ENCODE measurements around the gene SEBOX. TPM values are rescaled to one million over a fixed set of nuclear protein-coding genes. Genes with fewer than 3 reads are reported as not detected.

Gene SEBOX
- total RNA-seq, 2 donors from 2014 or later: not detected

DNA sequence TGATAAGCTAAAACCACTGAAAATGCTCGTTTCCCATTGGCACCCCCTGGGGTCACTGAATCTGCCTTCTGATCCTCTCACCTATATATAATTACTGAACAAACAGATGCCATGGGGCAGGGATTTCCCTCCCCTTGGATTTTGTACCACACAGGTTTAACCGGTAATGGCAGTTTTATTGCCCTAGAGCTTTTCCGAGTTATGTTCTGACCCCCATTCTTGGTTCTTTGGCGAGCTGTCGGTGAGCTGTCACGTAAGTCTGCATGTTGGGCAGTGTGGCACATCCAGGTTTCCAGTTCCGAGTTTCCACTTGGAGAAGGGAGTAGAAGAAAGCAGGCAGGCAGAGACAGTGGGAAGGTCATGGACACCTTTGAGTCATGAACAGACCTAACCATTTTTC lies 38.9 kb downstream of the SEBOX start:
- DNase-seq (peak in 3 of 4 donors; percentile 52 to 61 (median 58)), ATAC-seq (peak; percentile 17)
- Histone ChIP-seq H3K36me3 (replicated peaks in 1 of 2; ENCODE audit: insufficient read depth in 1 of 2, low read depth in 2 of 2) (peaks cover 4 to 9% of the 10 kb centered on the region in 2 donors), H3K27me3 (no peaks in the 10 kb centered on the region), H3K4me3 (no peak overlapping the region), H3K27ac (peak overlapping the region in 3 of 4 donors; percentile 69 to 95 (median 71)), H3K9me3 (no peaks in the 10 kb centered on the region), H3K4me1 (peaks cover 57% of the 10 kb centered on the region)
- no peak for TF ChIP-seq CTCF (IDR thresholded peaks at IDR 0.05)
- TF ChIP-seq POLR2A (IDR thresholded peaks at IDR 0.05): no peak
- intact Hi-C loops (cut with DNase I): no loop called here
- WGBS, 2 donors: 24 to 38% methylated on average over 7 of the region's 7 CpGs

DNA sequence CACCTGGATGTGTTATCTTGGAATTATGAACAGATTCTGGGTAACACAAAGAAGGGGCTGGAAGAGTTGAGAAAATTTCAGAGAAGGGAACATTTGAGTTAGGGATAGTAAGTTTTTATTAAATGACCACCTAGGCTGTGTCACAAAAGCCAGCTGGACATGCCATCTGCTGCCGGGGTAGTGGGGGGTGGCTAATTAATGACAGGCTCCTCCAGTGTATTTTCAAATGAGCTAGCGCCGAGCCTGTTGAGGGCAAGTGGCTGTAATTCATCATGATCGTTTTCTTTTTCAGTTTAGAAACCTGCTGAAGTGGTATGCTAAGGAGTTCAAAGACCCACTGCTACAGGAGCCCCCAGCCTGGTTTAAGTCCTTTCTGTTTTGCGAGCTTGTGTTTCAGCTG lies 39.8 kb downstream of the SEBOX start:
- TF ChIP-seq POLR2A (IDR thresholded peaks at IDR 0.05) (no peak), CTCF (IDR thresholded peaks at IDR 0.05) (no peak)
- Histone ChIP-seq H3K4me1 (peaks cover 64% of the 10 kb centered on the region), H3K27me3 (no peaks in the 10 kb centered on the region), H3K36me3 (replicated peaks in 1 of 2; ENCODE audit: insufficient read depth in 1 of 2, low read depth in 2 of 2) (peaks cover 4 to 9% of the 10 kb centered on the region in 2 donors), H3K9me3 (no peaks in the 10 kb centered on the region), H3K27ac (peak overlapping the region; percentile 55 to 95 (median 70)), H3K4me3 (no peak overlapping the region)
- intact Hi-C loops (cut with DNase I): no loop called here
- WGBS, 2 donors: 21 to 30% methylated on average over 5 of the region's 5 CpGs
- DNase-seq (no peak), ATAC-seq (no peak)

- TF ChIP-seq CTCF (IDR thresholded peaks at IDR 0.05) (no peak), POLR2A (IDR thresholded peaks at IDR 0.05) (no peak)
- intact Hi-C loops (cut with DNase I): no loop called here
- ATAC-seq (no peak), DNase-seq (no peak)
- Histone ChIP-seq H3K27ac (peak overlapping the region; percentile 55 to 95 (median 70)), H3K4me3 (no peak overlapping the region), H3K27me3 (no peaks in the 10 kb centered on the region), H3K36me3 (replicated peaks in 1 of 2; ENCODE audit: insufficient read depth in 1 of 2, low read depth in 2 of 2) (peaks cover 4 to 9% of the 10 kb centered on the region in 2 donors), H3K9me3 (no peaks in the 10 kb centered on the region), H3K4me1 (peaks cover 68% of the 10 kb centered on the region)
- WGBS, 2 donors: 20 to 39% methylated on average over 3 of the region's 3 CpGs
Measured at GRCh38 chr17:28324781-28325180, 40.2 kb downstream of the SEBOX start.

DNA sequence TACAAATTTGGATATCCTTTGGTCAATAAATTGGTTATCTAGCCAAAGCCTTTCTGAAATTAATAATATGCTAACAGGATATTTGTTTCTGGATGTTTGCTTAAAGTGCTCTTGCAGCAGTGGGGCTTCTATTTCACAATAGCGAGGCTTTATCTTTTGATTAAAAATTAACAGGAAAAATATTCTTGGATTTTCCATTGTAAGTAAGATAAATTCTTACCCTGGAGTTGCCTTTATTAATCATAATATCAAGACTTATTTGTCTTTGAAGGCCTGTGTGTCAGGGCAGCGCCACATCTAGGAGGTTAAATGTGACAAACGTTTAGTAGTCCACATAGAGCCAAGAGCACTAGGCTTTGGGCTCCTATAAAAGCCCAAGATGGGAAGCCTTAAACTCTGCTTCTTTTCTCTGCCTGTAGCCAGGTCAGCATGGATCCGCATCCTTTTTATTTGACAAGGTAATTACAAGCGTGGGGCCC lies 40.7 kb downstream of the SEBOX start:
- peaks cover 4 to 9% of the 10 kb centered on the region in 2 donors for H3K36me3 ChIP-seq (replicated peaks in 1 of 2; ENCODE audit: insufficient read depth in 1 of 2, low read depth in 2 of 2)
- H3K9me3 ChIP-seq: no peaks in the 10 kb centered on the region
- H3K27ac ChIP-seq: peak overlapping the region; percentile 55 to 95 (median 70)
- intact Hi-C loops (cut with DNase I): no loop called here
- H3K4me3 ChIP-seq: no peak overlapping the region
- peak in 3 of 4 donors; percentile 47 to 60 (median 50) for DNase-seq
- WGBS, 2 donors: 14 to 15% methylated on average over 5 of the region's 5 CpGs
- TF ChIP-seq CTCF (IDR thresholded peaks at IDR 0.05) (no peak), POLR2A (IDR thresholded peaks at IDR 0.05) (no peak)
- H3K27me3 ChIP-seq: no peaks in the 10 kb centered on the region
- peaks cover 73% of the 10 kb centered on the region for H3K4me1 ChIP-seq
- peak; percentile 73 for ATAC-seq
